DND-41 (cell line): Measurements from ENCODE around the gene SNURF.
A peak's percentile ranks its signal among the peaks of the same experiment; 100 is the strongest.

Experiments used
- ATAC-seq: fragments of 200-7000 bp; cut with Tn5 transposase; 3 replicates; pipeline ENCODE4 v1.9.1; 2021; ENCODE audit warnings: low read depth; ENCODE audit not compliant: insufficient read depth
- DNase-seq: peaks from one replicate; pipeline ENCODE4 v3.0.0-alpha.2; 2020
- H2AFZ ChIP-seq: 2 replicates; pipeline ENCODE4 v1.6.0; 2012; ENCODE audit warnings: low read depth, low read length
- H3K27ac ChIP-seq: 2 replicates; pipeline ENCODE4 v1.5.1; 2012; ENCODE audit warnings: low read length, inconsistent platforms
- H3K27me3 ChIP-seq: fragments of 200-600 bp; sonication (generic); 2 replicates; pipeline ENCODE4 v1.6.0; 2012; ENCODE audit warnings: low read length, mild to moderate bottlenecking, inconsistent platforms; ENCODE audit not compliant: insufficient read depth, poor library complexity
- H3K36me3 ChIP-seq: 2 replicates; pipeline ENCODE4 v1.5.1; 2012; ENCODE audit warnings: low read length, inconsistent platforms; ENCODE audit not compliant: insufficient read depth
- H3K4me1 ChIP-seq: 2 replicates; pipeline ENCODE4 v1.5.1; 2012; ENCODE audit warnings: mild to moderate bottlenecking, low read length; ENCODE audit not compliant: insufficient read depth
- H3K4me2 ChIP-seq: 2 replicates; pipeline ENCODE4 v1.6.0; 2012; ENCODE audit warnings: mild to moderate bottlenecking, moderate library complexity, low read length, inconsistent platforms; ENCODE audit not compliant: insufficient read depth
- H3K4me3 ChIP-seq, 2 experiments: fragments of 200-600 bp in 1 of 2; shearing (Covaris generic) in 1 of 2; 2 replicates each; pipeline ENCODE4 v1.5.1; 2012 to 2016; ENCODE audit warnings: inconsistent platforms in 2 of 2, low read length in 2 of 2, mild to moderate bottlenecking in 2 of 2, low read depth in 1 of 2, moderate library complexity in 1 of 2
- H3K79me2 ChIP-seq: 2 replicates; pipeline ENCODE4 v1.6.0; 2012; ENCODE audit warnings: low read length, inconsistent platforms; ENCODE audit not compliant: insufficient read depth
- H3K9ac ChIP-seq: 2 replicates; pipeline ENCODE4 v1.6.0; 2012; ENCODE audit warnings: low read depth, mild to moderate bottlenecking, inconsistent platforms, low read length, moderate library complexity
- H3K9me3 ChIP-seq: 2 replicates; pipeline ENCODE4 v1.5.1; 2012; ENCODE audit warnings: low read length, moderate library complexity, mild to moderate bottlenecking, inconsistent platforms; ENCODE audit not compliant: insufficient read depth, severe bottlenecking
- H4K20me1 ChIP-seq: 2 replicates; pipeline ENCODE4 v1.6.0; 2012; ENCODE audit warnings: low read length; ENCODE audit not compliant: insufficient read depth
- CTCF ChIP-seq: IDR thresholded peaks from 2 replicates; pipeline ENCODE4 v1.5.1; 2012; ENCODE audit warnings: borderline replicate concordance, low read length, moderate library complexity, mild to moderate bottlenecking; ENCODE audit not compliant: poor library complexity, severe bottlenecking; ENCODE audit errors: extremely low read depth
- EZH2 ChIP-seq: IDR thresholded peaks from 3 replicates; pipeline ENCODE4 v1.6.1; 2012; ENCODE audit warnings: borderline replicate concordance, low read depth, mild to moderate bottlenecking, moderate library complexity, low read length, inconsistent platforms; ENCODE audit not compliant: severe bottlenecking

The SNURF gene

DNA sequence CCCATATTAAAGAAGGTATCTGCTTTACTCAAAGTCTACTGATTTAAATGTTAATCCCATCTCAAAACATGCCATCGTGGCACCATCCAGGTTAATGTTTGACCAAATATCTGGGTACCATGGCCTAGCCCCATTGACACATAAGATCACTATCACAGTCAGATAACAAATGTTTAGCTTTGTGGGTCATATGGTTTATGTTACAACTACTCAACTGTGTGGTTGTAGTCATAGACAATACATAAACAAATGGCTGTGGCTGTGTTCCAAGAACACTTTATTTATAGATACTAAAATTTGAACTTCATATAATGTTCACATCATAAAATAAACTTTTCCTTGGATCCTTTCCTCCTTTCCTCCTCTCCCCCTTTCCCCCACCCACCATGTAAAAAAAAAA lies 9.8 kb upstream of the SNURF start:
- no peak overlapping the region for H3K27ac ChIP-seq
- H3K4me1 ChIP-seq = no peaks in the 10 kb centered on the region
- H3K27me3 ChIP-seq = no peaks in the 10 kb centered on the region
- H3K9me3 ChIP-seq = no peaks in the 10 kb centered on the region
- no peak overlapping the region for H3K4me2 ChIP-seq
- H3K9ac ChIP-seq = no peak overlapping the region
- no peak overlapping the region for H2AFZ ChIP-seq
- ATAC-seq (no peak), DNase-seq (no peak)
- H4K20me1 ChIP-seq = no peaks in the 10 kb centered on the region
- H3K4me3 ChIP-seq = no peak overlapping the region
- TF ChIP-seq EZH2 (no peak), CTCF (no peak)
- no peaks in the 10 kb centered on the region for H3K36me3 ChIP-seq
- H3K79me2 ChIP-seq = no peaks in the 10 kb centered on the region

- no peaks in the 10 kb centered on the region for H3K27me3 ChIP-seq
These were observed 9.1 kb upstream of the SNURF start for GRCh38 chr15:24945711-24946110.

GRCh38 chr15:24948495-24948894 lies 6.3 kb upstream of the SNURF start:
- Histone ChIP-seq H3K4me1 (no peaks in the 10 kb centered on the region), H3K4me3 (no peak overlapping the region), H3K36me3 (no peaks in the 10 kb centered on the region), H2AFZ (no peak overlapping the region), H3K9ac (no peak overlapping the region), H3K27me3 (no peaks in the 10 kb centered on the region), H3K4me2 (no peak overlapping the region), H3K79me2 (no peaks in the 10 kb centered on the region), H3K27ac (no peak overlapping the region), H3K9me3 (no peaks in the 10 kb centered on the region), H4K20me1 (no peaks in the 10 kb centered on the region)
- DNase-seq (no peak), ATAC-seq (no peak)
- TF ChIP-seq CTCF = no peak
- TF ChIP-seq EZH2 = no peak

More at GRCh38 chr15:24945711-24946110, 9.1 kb upstream of the SNURF start:
- no peak for DNase-seq
- H3K4me1 ChIP-seq = no peaks in the 10 kb centered on the region
- H3K4me3 ChIP-seq = no peak overlapping the region
- H2AFZ ChIP-seq = no peak overlapping the region
- H3K36me3 ChIP-seq = no peaks in the 10 kb centered on the region
- ATAC-seq = no peak
- H3K4me2 ChIP-seq = no peak overlapping the region
- no peaks in the 10 kb centered on the region for H3K79me2 ChIP-seq
- TF ChIP-seq CTCF (no peak), EZH2 (no peak)
- no peaks in the 10 kb centered on the region for H3K9me3 ChIP-seq
- H3K9ac ChIP-seq = no peak overlapping the region
- no peak overlapping the region for H3K27ac ChIP-seq
- H4K20me1 ChIP-seq = no peaks in the 10 kb centered on the region

GRCh38 chr15:24955531-24955921 lies 739 bp downstream of the SNURF start:
- H3K9ac ChIP-seq = peak overlapping the region; percentile 81
- peak overlapping the region; percentile 97 for H3K27ac ChIP-seq
- H3K79me2 ChIP-seq = peaks cover 53% of the 10 kb centered on the region
- H3K4me1 ChIP-seq = peaks cover 27% of the 10 kb centered on the region
- H3K27me3 ChIP-seq = no peaks in the 10 kb centered on the region
- H4K20me1 ChIP-seq = no peaks in the 10 kb centered on the region; the same call in 1 of the 2 replicates
- H3K9me3 ChIP-seq = no peaks in the 10 kb centered on the region
- peaks cover 2% of the 10 kb centered on the region; the same call in 1 of the 2 replicates for H3K36me3 ChIP-seq
- DNase-seq (peak; percentile 19), ATAC-seq (no peak)
- TF ChIP-seq EZH2 = no peak
- no peak for TF ChIP-seq CTCF
- peak overlapping the region; percentile 68 for H3K4me2 ChIP-seq
- peak overlapping the region; percentile 80 for H2AFZ ChIP-seq
- H3K4me3 ChIP-seq = peak overlapping the region; percentile 82 to 94; a peak in 3 of 4 replicates
